ENCODE measurements around the gene SEC11A.

SEC11A gene

GRCh38 chr15:84634228-84634837 lies 81.6 kb downstream of the SEC11A start:
- no peak for DNase-seq

GRCh38 chr15:84633311-84634227 lies 82.4 kb downstream of the SEC11A start:
- peak; percentile 36 to 62 (median 44) for DNase-seq

- DNase-seq = no peak
These were observed 84.2 kb downstream of the SEC11A start for GRCh38 chr15:84631706-84632272.

- no peak for DNase-seq
These were observed 86.9 kb downstream of the SEC11A start for GRCh38 chr15:84629033-84629432.

- no peak for DNase-seq
These were observed 90.8 kb downstream of the SEC11A start for GRCh38 chr15:84625123-84625522.

- DNase-seq = no peak
These were observed 91.6 kb downstream of the SEC11A start for GRCh38 chr15:84624359-84624758.

GRCh38 chr15:84621358-84621979 lies 94.5 kb downstream of the SEC11A start:
- no peak for DNase-seq

GRCh38 chr15:84620626-84621025 lies 95.3 kb downstream of the SEC11A start:
- no peak for DNase-seq

Measured in activated CD4-positive, CD25-positive, alpha-beta regulatory T cell (primary cell).